Dermis blood vessel endothelial cell (primary cell): ENCODE results near the gene PHLPP2. TPM values are rescaled to one million over a fixed set of nuclear protein-coding genes. Genes with fewer than 3 reads are reported as not detected.
"Not testable (repeated sequence)": the region's sequence is repeated elsewhere in the genome, so short reads cannot be mapped to it uniquely, and the experiment has no call there.

Experiments
- DNase-seq: peaks from one replicate; pipeline ENCODE4 v3.0.0; 2010
- total RNA-seq: library from RNA; depleted of rRNA; stranded (reverse); fragments of >200 nt; gene quantifications from 2 replicates; pipeline ENCODE4 v1.2.3, GENCODE V29; 2014

PHLPP2 gene
- total RNA-seq, 1 donor from 2014 or later = 9.0 TPM

DNA sequence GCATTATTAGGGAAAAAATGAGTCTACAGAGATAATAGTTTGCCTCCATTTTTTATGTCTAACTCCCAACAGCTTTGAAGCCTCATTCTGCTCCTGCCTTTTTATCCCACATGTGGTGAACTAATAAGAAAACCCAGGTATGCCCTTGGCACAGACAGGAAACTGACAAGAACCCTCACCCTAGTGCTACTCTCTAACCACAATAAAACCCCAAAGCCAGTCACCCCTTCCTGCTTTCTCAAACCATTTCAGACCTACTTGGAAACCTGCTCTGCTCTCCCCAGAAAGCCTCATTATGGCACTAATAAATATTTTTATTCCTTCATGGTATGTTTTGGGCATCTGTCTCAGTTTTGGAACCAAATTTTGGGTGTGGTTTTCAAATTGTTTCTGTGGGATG lies 102.4 kb downstream of the PHLPP2 start:
- no peak for DNase-seq

DNA sequence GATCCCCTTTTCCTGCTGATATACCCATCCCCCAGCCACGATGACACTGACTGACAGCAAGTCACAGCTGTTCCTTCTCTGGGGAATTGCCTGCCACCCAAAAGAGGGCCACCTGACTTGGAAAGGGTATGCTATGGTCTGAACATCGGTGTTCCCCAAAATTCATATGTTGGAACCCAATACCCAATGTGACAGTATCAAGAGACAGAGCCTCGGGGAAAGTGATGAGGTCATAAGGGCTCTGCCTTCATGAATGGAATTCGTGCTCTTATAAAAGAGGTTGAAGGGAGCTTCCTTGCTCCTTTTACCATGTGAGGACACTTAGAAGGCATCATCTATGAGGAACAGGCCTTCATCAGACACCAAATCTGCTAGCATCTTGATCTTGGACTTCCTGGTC lies 106.1 kb downstream of the PHLPP2 start:
- DNase-seq = no peak

DNA sequence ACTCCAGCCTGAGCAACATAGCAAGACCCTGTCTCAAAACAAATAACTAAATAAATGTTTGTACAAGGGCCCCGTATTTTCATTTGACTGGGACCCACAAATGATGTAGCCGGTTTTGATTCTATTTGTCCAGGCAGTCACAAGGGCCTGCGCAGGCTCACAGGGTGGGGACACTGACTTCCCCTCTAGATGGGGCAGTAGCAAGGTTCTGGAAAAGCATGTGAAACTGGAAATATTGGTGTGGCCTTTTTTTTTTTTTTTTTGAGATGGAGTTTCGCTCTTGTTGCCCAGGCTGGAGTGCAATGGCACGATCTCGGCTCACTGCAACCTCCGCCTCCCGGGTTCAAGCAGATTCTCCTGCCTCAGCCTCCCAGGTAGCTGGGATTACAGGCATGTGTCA lies 109.5 kb downstream of the PHLPP2 start:
- DNase-seq = not testable (repeated sequence)

GRCh38 chr16:71610936-71611871 lies 113.3 kb downstream of the PHLPP2 start:
- DNase-seq = peak; percentile 76

DNA sequence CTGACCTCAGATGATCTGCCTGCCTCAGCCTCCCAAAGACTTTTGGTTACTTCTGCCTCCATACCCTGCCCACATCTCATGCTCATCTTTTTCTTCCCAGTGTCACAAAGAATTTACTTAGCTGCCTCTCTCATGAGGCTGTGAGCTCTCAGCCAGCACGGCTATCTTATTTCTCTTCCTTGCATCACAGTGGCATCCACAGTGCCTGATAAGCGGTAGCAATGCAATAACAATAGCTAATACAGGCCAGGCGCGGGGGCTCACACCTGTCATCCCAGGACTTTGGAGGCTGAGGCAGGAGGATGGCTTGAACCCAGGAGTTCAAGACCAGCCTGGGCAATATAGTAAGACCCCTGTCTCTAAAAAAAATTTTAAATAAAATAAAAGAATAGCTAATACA lies 114.1 kb downstream of the PHLPP2 start:
- DNase-seq = no peak

GRCh38 chr16:71609066-71609465 lies 115.4 kb downstream of the PHLPP2 start:
- DNase-seq = no peak

GRCh38 chr16:71600822-71601221 lies 123.7 kb downstream of the PHLPP2 start:
- DNase-seq = no peak

- DNase-seq = not testable (repeated sequence)
Observed at GRCh38 chr16:71598426-71598825, 126.1 kb downstream of the PHLPP2 start.

DNA sequence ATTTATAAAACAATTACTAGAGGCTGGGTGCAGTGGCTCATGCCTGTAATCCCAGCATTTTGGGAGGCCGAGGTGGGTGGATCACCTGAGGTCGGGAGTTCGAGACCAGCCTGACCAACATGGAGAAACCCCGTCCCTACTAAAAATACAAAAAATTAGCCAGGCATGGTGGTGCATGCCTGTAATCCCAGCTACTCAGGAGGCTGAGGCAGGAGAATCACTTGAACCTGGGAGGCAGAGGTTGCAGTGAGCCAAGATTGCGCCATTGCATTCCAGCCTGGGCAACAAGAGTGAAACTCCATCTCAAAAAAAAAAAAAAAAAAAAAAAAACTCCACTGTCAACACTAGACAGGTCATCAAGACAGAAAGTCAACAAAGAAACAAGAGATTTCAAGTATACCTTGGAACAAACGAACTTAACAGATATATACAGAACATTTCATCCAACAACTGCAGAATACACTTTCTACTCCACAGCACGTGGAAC lies 129.1 kb downstream of the PHLPP2 start:
- DNase-seq = not testable (repeated sequence)

Other genes with a start within 250 kb of the PHLPP2 start
- 1.2 and 1.5 TPM in 2 replicates for gene ZNF19, start 235.4 kb downstream of the PHLPP2 start, total RNA-seq
- gene CHST4, start 198.3 kb downstream of the PHLPP2 start, total RNA-seq = not detected in 2 replicates
- gene TAT, start 147.6 kb downstream of the PHLPP2 start, total RNA-seq = not detected in 2 replicates
- not detected in 2 replicates for gene MARVELD3, start 98.5 kb downstream of the PHLPP2 start, total RNA-seq
- gene AP1G1, start 84.1 kb upstream of the PHLPP2 start, total RNA-seq = 69.1 and 92.3 TPM in 2 replicates
- 16.2 and 24.9 TPM in 2 replicates for gene ATXN1L, start 121.3 kb upstream of the PHLPP2 start, total RNA-seq
- 5.6 and 6.8 TPM in 2 replicates for gene ZNF821, start 159.5 kb upstream of the PHLPP2 start, total RNA-seq
- gene IST1, start 170.8 kb upstream of the PHLPP2 start, total RNA-seq = 203 and 267 TPM in 2 replicates